Measurements from ENCODE around the gene ZBTB39.

ZBTB39 gene

DNA sequence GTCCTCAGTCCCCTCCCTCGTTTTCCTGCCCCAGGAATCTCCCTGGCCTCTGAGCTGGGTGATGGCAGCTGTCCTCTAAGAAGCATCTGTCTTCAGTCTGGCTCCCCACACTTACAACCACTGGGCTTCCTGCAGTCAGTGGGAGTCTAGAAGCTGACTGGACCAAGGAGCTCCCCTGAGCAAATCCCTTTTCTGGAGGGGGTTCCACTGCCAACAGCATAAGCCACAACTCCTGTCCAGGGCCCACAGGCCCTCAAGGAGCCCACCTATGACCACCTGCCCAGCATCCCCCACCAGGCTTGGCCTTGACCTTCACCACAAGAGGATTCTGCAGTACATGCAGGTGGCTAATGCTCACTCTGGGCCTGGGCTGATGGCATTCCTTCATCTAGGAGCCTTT lies 53.0 kb downstream of the ZBTB39 start:
- CTCF ChIA-PET, result interaction anchor here (0.8 kb wide), 1 partner anchor 34 kb away, joined by 3 read pairs; no protein-coding TSS in a partner anchor
- H3K27ac Mint-ChIP-seq, result no peak overlapping the region

GRCh38 chr12:56951582-56952339 lies 54.6 kb downstream of the ZBTB39 start:
- no peak for DNase-seq
- H3K27me3 Mint-ChIP-seq, result peaks cover 11% of the 10 kb centered on the region
- H3K4me3 Mint-ChIP-seq, result no peak overlapping the region
- H3K36me3 Mint-ChIP-seq, result no peaks in the 10 kb centered on the region
- CTCF ChIA-PET, result no interaction called here
- no peak overlapping the region for H3K27ac Mint-ChIP-seq
- no peaks in the 10 kb centered on the region for H3K4me1 Mint-ChIP-seq
- no peaks in the 10 kb centered on the region for H3K9me3 Mint-ChIP-seq

More for the DNA sequence above, 53.0 kb downstream of the ZBTB39 start:
- no peaks in the 10 kb centered on the region for H3K36me3 Mint-ChIP-seq
- no peak overlapping the region for H3K4me3 Mint-ChIP-seq
- DNase-seq, result no peak
- H3K9me3 Mint-ChIP-seq, result peaks cover 4% of the 10 kb centered on the region
- no peaks in the 10 kb centered on the region for H3K4me1 Mint-ChIP-seq
- peaks cover 15% of the 10 kb centered on the region for H3K27me3 Mint-ChIP-seq

DNA sequence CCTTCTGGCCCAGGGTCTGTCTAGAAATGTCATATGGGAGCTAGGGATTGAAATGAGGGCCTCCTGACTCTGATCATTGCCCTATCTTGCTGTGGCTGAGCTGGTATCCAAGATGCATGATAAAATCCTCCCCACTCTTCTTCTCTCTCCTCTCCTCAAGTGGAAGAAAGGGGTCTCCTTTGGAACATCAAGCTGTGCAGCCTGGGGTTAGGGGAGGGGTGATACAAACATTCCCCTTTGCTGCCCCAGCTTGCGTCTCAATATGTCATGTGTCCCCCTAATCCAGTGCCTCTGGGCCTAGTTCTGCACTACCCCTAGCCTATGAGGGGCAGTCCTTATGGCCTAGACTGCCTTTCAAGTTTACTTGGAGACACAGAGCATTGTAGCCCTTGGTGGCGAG lies 57.5 kb downstream of the ZBTB39 start:
- no peak overlapping the region for H3K27ac Mint-ChIP-seq
- no peak overlapping the region for H3K4me3 Mint-ChIP-seq
- H3K9me3 Mint-ChIP-seq, result no peaks in the 10 kb centered on the region
- H3K27me3 Mint-ChIP-seq, result peaks cover 20% of the 10 kb centered on the region
- CTCF ChIA-PET, result interaction anchor here (1.2 to 1.6 kb wide), 2 partner anchors 38 to 52 kb away, joined by 4 to 6 read pairs; no protein-coding TSS in a partner anchor
- DNase-seq, result no peak
- no peaks in the 10 kb centered on the region for H3K36me3 Mint-ChIP-seq
- no peaks in the 10 kb centered on the region for H3K4me1 Mint-ChIP-seq

Data from activated naive CD4-positive, alpha-beta T cell treated with anti-CD3 and anti-CD28 coated beads, Interleukin-2, amount 10 ng/mL, durations not matched to agents 7 days and 5 days (primary cell).